ENCODE results near the gene CAD.

The CAD gene

DNA sequence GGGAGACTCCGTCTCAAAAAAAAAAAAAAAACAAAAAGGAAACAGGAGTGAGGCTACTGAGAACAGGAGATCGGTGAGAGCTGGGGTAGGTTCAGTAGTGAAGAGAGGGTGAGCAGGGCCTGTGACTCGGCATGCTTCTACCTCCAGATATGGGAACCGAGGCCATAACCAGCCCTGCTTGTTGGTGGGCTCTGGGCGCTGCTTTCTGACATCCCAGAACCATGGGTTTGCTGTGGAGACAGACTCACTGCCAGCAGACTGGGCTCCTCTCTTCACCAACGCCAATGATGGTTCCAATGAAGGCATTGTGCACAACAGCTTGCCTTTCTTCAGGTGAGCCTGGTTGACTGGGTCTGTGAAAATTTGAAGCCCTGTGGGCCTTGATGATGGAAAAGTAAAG lies 6.2 kb downstream of the CAD start:
- DNase-seq (ENCODE audit: low read depth, low spot score): no peak

DNA sequence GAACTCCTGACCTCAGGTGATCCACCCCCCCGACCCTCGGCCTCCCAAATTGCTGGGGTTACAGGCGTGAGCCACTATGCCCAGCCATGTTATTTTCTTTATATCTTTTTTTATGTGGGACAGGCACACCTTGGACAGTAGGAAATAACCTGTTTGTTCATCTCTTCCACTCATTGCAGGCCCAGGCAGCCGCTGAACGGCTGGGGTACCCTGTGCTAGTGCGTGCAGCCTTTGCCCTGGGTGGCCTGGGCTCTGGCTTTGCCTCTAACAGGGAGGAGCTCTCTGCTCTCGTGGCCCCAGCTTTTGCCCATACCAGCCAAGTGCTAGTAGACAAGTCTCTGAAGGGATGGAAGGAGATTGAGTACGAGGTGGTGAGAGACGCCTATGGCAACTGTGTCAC lies 8.4 kb downstream of the CAD start:
- no peak for DNase-seq (ENCODE audit: low read depth, low spot score)

DNA sequence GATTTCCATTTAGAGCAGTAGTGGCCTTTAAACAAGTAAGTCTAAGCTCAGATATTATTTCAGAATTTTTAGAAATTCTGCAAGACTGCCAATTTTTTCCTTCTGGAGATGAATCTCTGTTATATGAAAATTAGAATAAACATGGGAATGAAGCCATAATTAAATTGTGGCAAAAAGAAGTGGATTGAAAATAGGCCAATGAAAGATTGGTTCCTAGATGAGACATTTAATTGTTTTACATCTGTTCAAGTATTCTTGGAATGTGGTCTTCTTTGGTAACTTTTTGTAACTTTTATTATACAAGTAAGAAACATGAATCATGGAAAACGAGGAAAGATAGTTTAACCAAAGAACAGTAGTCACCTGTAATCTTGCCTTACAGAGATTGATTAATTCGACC lies 10.3 kb downstream of the CAD start:
- no peak for DNase-seq (ENCODE audit: low read depth, low spot score)

DNA sequence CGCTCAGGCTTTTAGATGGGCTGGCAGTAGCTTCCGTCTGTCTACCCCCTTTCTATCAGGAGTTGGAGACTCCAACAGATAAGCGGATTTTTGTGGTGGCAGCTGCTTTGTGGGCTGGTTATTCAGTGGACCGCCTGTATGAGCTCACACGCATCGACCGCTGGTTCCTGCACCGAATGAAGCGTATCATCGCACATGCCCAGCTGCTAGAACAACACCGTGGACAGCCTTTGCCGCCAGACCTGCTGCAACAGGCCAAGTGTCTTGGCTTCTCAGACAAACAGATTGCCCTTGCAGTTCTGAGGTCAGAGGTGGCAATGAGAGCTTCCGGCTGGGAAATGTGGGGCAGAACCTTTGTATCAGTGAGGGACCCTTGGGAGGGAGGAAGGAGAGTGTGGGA lies 14.8 kb downstream of the CAD start:
- no peak for DNase-seq (ENCODE audit: low read depth, low spot score)

DNA sequence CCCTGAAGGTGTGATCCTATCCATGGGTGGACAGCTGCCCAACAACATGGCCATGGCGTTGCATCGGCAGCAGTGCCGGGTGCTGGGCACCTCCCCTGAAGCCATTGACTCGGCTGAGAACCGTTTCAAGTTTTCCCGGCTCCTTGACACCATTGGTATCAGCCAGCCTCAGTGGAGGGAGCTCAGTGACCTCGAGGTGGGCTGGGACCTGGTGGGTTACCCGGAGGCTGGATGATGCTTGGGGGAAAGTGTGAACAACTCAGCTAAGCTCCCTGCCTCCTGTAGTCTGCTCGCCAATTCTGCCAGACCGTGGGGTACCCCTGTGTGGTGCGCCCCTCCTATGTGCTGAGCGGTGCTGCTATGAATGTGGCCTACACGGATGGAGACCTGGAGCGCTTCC lies 16.2 kb downstream of the CAD start:
- DNase-seq (ENCODE audit: low read depth, low spot score): no peak

DNA sequence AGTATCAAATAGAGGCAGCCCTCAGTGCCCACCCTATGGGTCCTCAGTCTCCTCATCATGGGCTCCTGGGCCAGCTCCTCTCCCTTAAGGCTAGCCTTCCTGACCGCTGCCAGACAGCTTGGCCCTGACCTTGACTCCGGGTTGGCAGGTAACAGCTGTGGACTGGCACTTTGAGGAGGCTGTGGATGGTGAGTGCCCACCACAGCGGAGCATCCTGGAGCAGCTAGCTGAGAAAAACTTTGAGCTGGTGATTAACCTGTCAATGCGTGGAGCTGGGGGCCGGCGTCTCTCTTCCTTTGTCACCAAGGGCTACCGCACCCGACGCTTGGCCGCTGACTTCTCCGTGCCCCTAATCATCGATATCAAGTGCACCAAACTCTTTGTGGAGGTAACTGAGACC lies 19.0 kb downstream of the CAD start:
- DNase-seq (ENCODE audit: low read depth, low spot score): no peak

DNA sequence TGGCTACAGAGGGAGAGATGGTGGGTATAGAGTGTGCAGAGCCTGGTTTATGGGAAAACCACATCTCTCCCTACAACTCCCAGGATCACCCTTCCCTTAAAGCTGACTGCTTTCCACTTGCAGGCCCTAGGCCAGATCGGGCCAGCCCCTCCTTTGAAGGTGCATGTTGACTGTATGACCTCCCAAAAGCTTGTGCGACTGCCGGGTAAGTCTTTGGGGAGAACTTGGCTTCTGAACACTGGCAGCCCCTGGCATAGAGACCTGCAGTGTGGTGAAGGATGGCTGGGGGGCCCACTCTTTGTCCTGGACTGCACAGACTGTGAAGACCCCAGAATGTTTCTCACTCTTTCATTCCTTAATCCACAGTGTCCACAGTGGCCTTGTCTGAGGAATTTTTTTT lies 19.5 kb downstream of the CAD start:
- no peak for DNase-seq (ENCODE audit: low read depth, low spot score)

DNA sequence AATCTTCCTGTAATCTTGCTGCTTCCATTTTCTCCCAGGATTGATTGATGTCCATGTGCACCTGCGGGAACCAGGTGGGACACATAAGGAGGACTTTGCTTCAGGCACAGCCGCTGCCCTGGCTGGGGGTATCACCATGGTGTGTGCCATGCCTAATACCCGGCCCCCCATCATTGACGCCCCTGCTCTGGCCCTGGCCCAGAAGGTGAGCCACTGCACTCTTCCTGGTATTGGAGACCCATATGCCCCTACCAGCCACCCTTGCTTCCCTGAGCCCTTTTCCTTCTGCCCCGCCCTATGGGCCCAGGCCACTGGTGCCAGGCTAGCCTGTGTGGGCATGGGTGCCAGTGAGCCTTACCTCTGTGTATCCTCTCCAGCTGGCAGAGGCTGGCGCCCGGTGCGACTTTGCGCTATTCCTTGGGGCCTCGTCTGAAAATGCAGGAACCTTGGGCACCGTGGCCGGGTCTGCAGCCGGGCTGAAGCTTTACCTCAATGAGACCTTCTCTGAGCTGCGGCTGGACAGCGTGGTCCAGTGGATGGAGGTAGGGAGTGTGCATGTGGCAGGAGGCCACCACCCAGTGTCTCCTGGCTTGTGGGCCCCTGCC lies 20.3 kb downstream of the CAD start:
- DNase-seq (ENCODE audit: low read depth, low spot score): no peak

DNA sequence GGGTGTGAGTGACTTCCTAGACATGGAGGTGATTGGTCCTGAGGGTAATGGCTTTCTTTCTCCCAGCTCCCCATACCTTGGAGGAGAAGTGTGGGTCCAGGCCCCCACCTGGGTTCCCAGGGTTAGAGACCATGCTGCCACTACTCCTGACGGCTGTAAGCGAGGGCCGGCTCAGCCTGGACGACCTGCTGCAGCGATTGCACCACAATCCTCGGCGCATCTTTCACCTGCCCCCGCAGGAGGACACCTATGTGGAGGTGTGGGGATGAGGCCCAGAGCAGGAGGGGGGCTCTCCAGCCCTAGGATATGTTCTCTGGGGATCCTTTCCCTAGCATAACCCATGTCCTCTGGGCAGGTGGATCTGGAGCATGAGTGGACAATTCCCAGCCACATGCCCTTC lies 21.8 kb downstream of the CAD start:
- no peak for DNase-seq (ENCODE audit: low read depth, low spot score)

DNA sequence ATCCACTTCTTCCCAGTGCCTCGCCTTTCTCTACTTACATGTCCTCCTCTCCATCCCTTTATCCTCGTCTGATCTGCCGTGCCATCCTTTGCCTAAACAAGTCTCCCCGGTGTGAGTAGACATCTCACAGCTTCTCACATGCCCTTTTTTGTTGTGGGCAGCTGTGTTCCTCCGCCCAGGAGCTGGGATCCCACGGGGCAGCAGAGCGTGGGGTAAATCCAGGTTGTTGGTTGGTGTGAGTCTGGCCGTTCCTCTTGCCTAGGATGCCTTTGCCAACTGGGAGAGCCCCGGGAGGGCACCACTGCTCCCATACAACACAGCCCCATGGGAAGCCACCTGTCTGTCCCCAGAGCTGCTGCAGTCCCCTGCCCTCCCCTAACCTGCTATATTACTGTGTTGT lies 23.2 kb downstream of the CAD start:
- DNase-seq (ENCODE audit: low read depth, low spot score): no peak

DNA sequence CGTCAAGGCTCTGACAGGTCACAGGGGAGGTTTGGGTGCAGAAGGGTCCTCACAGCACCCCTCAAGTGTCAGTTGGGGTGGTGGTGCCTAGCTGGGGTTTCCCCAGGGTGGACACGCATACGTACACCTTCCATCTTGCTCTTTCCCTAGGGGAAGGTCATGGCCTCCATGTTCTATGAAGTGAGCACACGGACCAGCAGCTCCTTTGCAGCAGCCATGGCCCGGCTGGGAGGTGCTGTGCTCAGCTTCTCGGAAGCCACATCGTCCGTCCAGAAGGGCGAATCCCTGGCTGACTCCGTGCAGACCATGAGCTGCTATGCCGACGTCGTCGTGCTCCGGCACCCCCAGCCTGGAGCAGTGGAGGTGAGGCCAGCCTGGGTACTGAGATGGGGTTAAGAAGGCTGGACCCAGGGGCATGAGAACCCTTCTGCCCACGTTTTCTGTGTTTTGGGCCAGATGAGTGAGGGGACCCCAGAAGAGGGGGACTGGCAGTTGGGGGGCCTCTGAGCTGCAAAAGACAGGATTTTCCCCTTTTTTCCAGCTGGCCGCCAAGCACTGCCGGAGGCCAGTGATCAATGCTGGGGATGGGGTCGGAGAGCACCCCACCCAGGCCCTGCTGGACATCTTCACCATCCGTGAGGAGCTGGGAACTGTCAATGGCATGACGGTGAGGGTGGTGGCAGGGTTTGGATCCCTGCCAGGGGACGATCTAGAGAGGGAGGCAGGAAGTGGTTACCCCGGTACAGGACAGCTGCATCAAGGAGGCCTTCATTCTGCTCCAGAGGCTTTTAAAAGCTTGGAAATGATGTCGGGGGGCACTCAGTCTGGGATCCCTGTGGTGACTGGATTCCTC lies 24.8 kb downstream of the CAD start:
- DNase-seq (ENCODE audit: low read depth, low spot score): no peak

DNA sequence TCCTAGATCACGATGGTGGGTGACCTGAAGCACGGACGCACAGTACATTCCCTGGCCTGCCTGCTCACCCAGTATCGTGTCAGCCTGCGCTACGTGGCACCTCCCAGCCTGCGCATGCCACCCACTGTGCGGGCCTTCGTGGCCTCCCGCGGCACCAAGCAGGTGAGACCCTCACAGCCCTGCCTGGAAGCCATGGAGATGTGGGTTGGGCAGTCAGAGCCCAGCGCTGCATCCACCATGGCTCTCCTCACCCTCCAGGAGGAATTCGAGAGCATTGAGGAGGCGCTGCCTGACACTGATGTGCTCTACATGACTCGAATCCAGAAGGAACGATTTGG lies 25.4 kb downstream of the CAD start:
- DNase-seq (ENCODE audit: low read depth, low spot score): no peak

DNA sequence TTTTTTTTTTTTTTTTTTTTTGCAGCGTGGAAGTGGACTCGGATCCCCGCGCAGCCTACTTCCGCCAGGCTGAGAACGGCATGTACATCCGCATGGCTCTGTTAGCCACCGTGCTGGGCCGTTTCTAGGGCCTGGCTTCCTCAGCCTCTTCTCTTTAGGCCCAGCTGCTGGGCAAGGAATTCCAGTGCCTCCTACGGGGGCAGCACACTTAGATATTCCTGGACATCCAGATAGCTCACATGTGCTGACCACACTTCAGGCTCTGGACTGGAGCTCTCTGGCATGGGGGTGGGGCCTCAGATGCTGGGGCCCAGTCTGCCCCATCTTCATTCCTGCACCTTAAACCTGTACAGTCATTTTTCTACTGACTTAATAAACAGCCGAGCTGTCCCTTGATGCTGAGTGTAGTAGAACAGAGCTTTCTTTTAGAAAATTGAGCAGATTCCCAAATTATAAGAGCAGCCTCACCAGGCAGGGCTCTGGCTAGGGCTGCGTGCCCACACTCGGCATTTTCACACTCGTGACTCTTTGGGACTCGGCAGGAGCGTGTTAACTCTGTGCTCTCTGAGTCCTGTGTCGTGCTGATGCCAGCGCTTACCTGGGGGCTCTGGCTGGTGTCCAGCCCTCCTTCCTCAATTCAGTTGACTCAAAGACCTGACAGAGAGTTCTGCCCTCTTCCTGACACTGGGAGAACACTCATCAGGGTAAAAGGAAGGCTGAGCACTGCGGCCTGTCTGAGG lies 26.4 kb downstream of the CAD start:
- no peak for DNase-seq (ENCODE audit: low read depth, low spot score)

DNA sequence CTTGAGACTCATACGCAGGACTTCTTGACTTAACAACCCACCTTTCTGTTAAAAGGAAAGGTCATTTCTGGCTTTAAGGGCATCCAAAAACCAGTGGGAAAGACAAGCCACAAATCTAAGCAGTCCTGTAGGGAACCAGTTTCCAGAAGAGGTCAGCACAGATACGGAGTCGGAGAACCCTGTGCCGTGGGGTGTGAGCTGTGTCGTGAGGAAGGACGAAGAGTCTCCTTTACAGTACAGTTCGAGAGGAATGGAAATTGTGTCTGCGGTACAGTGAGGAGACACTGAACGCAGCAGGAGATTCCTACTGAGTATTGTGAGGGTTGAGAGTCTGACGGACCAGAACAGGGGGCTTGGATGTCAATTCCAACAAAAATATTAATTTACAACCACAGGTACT lies 27.9 kb downstream of the CAD start:
- DNase-seq (ENCODE audit: low read depth, low spot score): no peak

DNA sequence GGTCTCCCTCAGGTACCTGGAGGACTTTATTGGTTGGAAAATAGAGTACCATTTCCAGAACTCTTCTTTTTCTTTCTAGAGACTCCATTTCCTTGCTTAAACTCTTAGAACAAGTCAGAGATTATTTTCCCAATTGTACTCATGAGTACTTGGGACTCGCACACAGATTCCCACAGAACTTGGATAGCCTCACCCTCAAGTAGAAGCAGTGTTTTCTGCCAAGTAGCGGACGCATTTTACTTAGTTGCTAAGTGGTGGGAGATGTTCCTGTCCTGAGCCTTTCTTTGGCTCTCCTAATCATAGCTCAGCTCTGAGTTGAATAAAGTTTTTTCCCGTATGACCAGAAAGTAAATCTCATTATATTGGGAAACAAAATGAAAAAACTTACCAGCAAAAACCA lies 28.5 kb downstream of the CAD start:
- DNase-seq (ENCODE audit: low read depth, low spot score): no peak

DNA sequence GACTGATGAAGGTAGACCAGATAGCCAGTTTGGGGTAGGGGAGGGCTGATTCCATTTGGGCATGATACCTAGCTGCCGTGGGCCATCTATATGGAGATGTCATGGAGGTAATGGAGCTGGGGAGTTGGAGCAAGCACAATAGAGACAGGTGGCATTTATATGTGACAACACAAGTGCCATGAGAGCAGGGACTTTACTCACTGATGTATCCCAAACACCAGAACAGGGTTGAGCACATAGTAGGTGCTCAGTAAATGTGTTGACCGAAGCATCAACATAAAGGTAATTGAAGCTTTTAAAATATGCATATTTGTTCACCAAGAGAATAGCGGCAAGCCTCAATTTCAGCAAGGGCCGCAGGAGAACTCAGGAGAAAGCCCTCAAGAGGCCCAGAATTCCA lies 30.7 kb downstream of the CAD start:
- no peak for DNase-seq (ENCODE audit: low read depth, low spot score)

DNA sequence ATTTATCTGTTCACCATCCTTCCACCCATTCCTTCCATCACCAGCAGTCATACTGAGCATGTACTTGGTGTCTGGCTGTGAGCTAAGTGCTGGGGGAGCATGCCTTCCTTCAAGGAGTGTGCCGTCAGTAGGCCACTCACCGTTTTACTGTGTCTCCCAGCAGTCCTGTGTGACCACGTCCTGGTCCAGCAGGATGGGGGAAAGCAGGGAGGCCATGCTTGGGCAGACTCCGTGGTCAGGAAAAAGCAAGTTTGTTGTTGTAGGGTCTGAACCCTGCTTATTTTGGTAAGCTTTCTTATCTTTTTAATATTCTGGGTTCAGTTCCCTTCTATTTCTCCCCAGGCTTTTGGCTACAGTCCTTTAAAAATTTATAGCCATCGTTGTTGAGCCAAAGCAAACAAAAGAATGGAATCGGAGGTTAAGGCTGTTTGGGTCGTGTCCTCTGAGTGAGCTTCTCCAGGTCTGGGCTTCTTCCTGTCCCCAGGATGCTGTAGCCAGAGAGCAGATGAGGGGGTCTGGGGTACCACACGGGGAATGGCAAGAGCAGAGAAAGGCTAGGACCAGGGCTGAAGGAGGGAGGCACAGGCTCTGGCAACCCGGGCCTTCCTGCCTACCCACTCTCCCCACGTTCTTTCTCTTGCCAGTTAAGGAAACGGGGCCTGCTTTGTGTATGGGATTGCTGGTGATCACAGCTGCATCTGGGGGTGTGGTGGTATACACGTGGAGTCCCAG lies 32.2 kb downstream of the CAD start:
- DNase-seq (ENCODE audit: low read depth, low spot score): no peak

DNA sequence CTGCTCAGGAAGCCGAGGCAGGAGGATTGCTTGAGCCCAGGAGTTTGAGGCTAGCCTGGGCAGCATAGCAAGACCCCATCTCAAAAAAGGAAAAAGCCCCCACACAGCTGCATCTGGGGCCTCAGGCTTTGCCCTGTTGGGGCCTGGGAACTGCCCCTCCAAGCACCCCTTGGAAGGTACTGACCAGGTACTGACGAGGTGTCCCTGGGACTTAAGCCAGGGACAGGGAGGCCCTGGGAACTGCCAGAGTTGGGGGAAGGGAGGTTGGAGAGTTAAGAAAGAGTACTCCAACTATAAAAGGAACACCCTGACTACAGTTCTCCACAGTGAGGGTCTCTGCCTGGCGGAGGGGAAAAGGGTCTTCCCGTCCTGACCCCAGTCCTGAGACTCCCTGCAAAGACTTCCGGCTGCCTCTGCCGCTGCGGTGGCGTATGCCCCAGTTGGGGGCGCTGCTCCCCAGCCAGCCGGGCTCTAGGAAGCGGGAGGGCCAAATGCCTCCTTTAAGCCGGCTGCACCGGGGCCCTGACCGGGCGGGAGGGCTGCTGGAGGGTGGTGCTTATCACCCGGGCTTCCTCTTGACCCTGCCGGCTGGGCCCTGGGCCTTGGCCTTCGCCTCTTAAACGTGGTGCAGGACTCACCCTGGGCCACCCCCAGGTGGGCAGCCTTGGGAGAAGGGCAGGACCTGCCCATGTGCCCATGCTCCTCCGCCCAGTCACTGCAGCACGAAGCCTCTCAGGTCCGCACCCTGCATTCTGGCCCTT lies 32.9 kb downstream of the CAD start:
- DNase-seq (ENCODE audit: low read depth, low spot score): no peak

DNA sequence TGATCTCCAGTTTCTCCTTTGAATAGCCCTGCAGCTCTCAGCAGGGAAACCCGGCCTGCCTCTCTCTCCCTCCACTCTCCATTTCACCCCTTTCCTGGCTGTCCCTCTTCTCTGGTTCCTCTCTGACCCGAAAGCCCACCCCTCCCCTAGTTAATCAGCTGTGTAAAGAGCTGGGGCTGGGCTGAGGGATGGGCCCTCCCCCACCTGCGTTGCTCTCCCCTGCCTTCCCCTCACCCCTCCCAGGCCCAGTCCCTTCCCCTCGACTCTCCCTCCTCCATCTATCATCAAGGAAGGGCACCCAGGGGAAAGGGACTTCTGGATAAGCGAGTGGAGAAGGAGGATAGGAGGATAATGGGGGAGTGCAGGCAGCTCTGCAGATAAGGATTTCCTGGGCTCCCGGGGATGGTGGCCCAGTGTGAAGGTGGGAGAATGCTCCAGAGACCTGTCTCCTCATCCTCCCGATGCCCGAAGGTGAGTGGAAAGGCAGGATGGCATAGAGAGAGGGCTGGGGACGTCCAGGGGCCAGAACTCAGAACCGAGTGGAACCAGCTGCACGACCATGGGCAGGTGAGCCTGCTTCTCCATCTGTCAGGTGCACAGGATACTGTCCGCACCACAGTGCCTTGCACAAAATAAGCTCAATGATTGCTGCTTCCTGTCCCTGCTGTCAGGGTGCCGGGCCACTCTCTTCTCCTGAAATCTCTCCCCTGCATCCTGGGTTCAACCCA lies 33.6 kb downstream of the CAD start:
- DNase-seq (ENCODE audit: low read depth, low spot score): no peak

DNA sequence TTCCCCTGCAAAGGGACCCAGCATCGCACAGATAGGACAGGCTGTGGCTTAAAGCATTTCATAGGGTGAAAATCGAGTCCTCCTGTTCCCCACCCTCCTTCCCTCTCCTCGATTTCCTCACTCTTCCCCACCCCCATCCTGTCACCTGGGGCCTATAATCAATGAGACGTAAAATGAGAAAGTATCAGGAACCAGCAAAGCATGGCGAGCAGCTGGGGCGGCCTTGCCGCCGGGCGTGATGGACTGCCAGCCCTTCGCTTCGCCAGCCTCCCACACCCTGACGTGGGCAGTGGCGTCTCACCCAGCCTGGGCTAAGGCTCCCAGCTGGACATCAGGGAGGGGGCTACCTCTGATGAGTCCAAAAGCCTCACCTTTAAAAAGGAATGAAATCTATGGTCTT lies 34.6 kb downstream of the CAD start:
- no peak for DNase-seq (ENCODE audit: low read depth, low spot score)

DNA sequence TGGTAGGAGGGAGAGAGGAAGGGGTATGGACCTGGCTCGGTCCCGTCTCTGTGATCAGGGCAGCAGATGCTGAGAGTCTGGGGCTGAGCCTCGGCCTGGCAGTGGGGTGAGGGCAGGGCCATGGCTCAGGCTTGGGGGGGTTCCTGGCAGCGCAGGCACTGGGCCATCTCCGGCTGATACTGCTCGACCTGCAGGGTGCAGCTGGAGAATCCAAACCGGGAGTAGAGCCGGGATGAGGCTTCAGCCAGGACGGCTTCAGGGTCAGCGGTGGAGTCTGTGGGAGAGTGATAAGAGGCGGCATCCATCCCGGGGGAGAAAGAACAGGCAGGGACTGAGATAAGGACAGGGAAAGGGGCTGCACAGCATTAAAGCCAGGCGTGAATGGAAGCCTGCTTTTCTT lies 38.0 kb downstream of the CAD start:
- DNase-seq (ENCODE audit: low read depth, low spot score): no peak

All from activated CD4-positive, CD25-positive, alpha-beta regulatory T cell treated with anti-CD3 and anti-CD28 coated beads, Interleukin-2, amount 50 U/mL, for 16 hours (primary cell).